Endodermal cell (in vitro differentiated cells): ENCODE measurements around the gene CAMP. TPM values are rescaled to one million over a fixed set of nuclear protein-coding genes. Genes with fewer than 3 reads are reported as not detected.
A peak's percentile ranks its signal among the peaks of the same experiment; 100 is the strongest.

ENCODE experiments used
- DNase-seq: peaks from one replicate; pipeline ENCODE4 v3.0.0-alpha.2; 2017
- H3K27ac ChIP-seq: 2 replicates; pipeline ENCODE4 v1.5.1; 2013; ENCODE audit warnings: mild to moderate bottlenecking, low read depth, low read length, moderate library complexity
- H3K27me3 ChIP-seq: 2 replicates; pipeline ENCODE4 v1.6.1; 2013; ENCODE audit warnings: mild to moderate bottlenecking, low read length, moderate library complexity; ENCODE audit not compliant: insufficient read depth, control insufficient read depth, poor library complexity, severe bottlenecking
- H3K36me3 ChIP-seq: 2 replicates; pipeline ENCODE4 v1.7.0; 2013; ENCODE audit warnings: mild to moderate bottlenecking, low read length, moderate library complexity; ENCODE audit not compliant: control insufficient read depth, insufficient read depth
- H3K4me1 ChIP-seq: one replicate; pipeline ENCODE4 v1.7.0; 2013; ENCODE audit warnings: low read length; ENCODE audit not compliant: control insufficient read depth, insufficient read depth
- H3K4me3 ChIP-seq: 2 replicates; pipeline ENCODE4 v1.5.1; 2013; ENCODE audit warnings: mild to moderate bottlenecking, low read length, moderate library complexity
- H3K9ac ChIP-seq: 2 replicates; pipeline ENCODE4 v1.6.1; 2013; ENCODE audit warnings: mild to moderate bottlenecking, low read length, moderate library complexity; ENCODE audit not compliant: poor library complexity, severe bottlenecking; ENCODE audit errors: extremely low read depth
- H3K9me3 ChIP-seq: 2 replicates; pipeline ENCODE4 v1.6.1; 2013; ENCODE audit warnings: mild to moderate bottlenecking, low read length, moderate library complexity; ENCODE audit not compliant: control insufficient read depth
- H3K27ac Mint-ChIP-seq: 2 replicates; pipeline ENCODE4 v1.8.0; 2020; ENCODE audit warnings: mixed read lengths
- H3K27me3 Mint-ChIP-seq: 2 replicates; pipeline ENCODE4 v1.8.0; 2021; ENCODE audit warnings: mild to moderate bottlenecking, mixed read lengths; ENCODE audit not compliant: insufficient read depth
- H3K36me3 Mint-ChIP-seq: 2 replicates; pipeline ENCODE4 v1.8.0; 2020; ENCODE audit warnings: low read depth, mixed read lengths
- H3K4me1 Mint-ChIP-seq: 2 replicates; pipeline ENCODE4 v1.8.0; 2020; ENCODE audit warnings: mixed read lengths
- H3K4me3 Mint-ChIP-seq: 2 replicates; pipeline ENCODE4 v1.8.0; 2020; ENCODE audit warnings: mild to moderate bottlenecking, moderate library complexity, mixed read lengths
- H3K9me3 Mint-ChIP-seq: 2 replicates; pipeline ENCODE4 v1.8.0; 2020; ENCODE audit warnings: mild to moderate bottlenecking, mixed read lengths
- CTCF ChIP-seq: fragments of 200-600 bp; sonication (generic); conservative IDR thresholded peaks from 2 replicates; pipeline ENCODE4 v1.5.0; 2021; ENCODE audit warnings: antibody characterized with exemption, mild to moderate bottlenecking
- WGBS, 2 experiments: methylation state at CpG; one replicate each; pipeline versions ENCODE4 v1.1.5 to v1.1.7; 2013; ENCODE audit warnings: missing lambda C conversion rate in 2 of 2, mixed read lengths in 1 of 2; ENCODE audit not compliant: insufficient coverage in 1 of 2, insufficient read length in 1 of 2; 5-methylcytosine and 5-hydroxymethylcytosine counted together
- total RNA-seq, 2 donors: library from RNA; stranded (reverse); fragmentation: NEBNext Ultra II Directional in 1 of 2; extraction: Animal tissue kit (Norgen Biotek cat#: 25700) in 1 of 2; gene quantifications; 2 replicates in 1 of 2; 3 replicates in 1 of 2; pipeline ENCODE4 v1.2.1, GENCODE V29; 2021

CAMP gene
- total RNA-seq, 2 donors from 2014 or later: not detected

- peaks cover 8% of the 10 kb centered on the region for H3K4me1 ChIP-seq
- peaks cover 22% of the 10 kb centered on the region for H3K9me3 ChIP-seq
- no peak overlapping the region for H3K9ac ChIP-seq
- H3K36me3 ChIP-seq: no peaks in the 10 kb centered on the region
- peak overlapping the region; percentile 56 for H3K4me3 ChIP-seq
- WGBS, 2 experiments: 93 to 94% methylated on average over 2 of the region's 2 CpGs
- no peak overlapping the region for H3K27ac ChIP-seq
- no peak for DNase-seq
- H3K9me3 Mint-ChIP-seq: peaks cover 24% of the 10 kb centered on the region
- H3K4me1 Mint-ChIP-seq: peaks cover 13% of the 10 kb centered on the region
- no peak overlapping the region for H3K4me3 Mint-ChIP-seq
- H3K27me3 ChIP-seq: no peaks in the 10 kb centered on the region
- H3K36me3 Mint-ChIP-seq: peaks cover 3% of the 10 kb centered on the region
- no peak overlapping the region for H3K27ac Mint-ChIP-seq
- H3K27me3 Mint-ChIP-seq: no peaks in the 10 kb centered on the region
- no peak for TF ChIP-seq CTCF
These were observed 10.2 kb downstream of the CAMP start for GRCh38 chr3:48233542-48233941.

GRCh38 chr3:48236531-48236930 is 13.2 kb downstream of the CAMP start:
- no peaks in the 10 kb centered on the region for H3K36me3 ChIP-seq
- TF ChIP-seq CTCF: no peak
- H3K27me3 ChIP-seq: no peaks in the 10 kb centered on the region
- H3K4me3 ChIP-seq: no peak overlapping the region
- Mint-ChIP-seq H3K4me1 (peaks cover 25% of the 10 kb centered on the region), H3K27me3 (no peaks in the 10 kb centered on the region), H3K36me3 (peaks cover 3% of the 10 kb centered on the region), H3K27ac (no peak overlapping the region), H3K9me3 (peaks cover 24% of the 10 kb centered on the region), H3K4me3 (no peak overlapping the region)
- no peak overlapping the region for H3K9ac ChIP-seq
- peaks cover 22% of the 10 kb centered on the region for H3K9me3 ChIP-seq
- no peak for DNase-seq
- 60% methylated on average over 1 of the region's 1 CpG; no CpG with 5 or more reads in 1 of the 2 experiments for WGBS, 2 experiments
- no peak overlapping the region for H3K27ac ChIP-seq
- peaks cover 8% of the 10 kb centered on the region for H3K4me1 ChIP-seq

DNA sequence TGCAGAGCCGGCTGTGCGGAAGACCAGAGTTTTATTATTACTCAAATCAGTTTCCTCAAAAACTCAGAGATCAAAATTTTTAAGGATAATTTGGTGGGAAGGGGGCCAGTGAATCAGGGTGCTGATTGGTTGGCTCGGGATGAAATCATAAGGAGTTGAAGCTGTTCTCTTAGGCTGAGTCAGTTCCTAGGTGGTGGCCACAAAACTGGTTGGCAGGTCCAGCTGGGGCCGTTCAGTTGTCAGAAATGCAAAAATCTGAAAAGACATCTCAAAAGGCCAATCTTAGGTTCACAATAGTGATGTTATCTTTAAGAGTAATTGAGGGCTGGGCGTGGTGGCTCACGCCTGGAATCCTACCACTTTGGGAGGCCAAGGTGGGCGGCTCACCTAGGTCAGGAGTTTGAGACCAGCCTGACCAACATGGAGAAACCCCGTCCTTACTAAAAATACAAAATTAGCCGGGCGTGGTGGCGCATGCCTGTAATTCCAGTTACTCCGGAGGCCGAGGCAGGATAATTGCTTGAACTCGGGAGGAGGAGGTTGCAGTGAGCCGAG is 15.3 kb downstream of the CAMP start:
- DNase-seq: no peak
- 95 to 100% methylated on average over 5 to 13 of the region's 15 CpGs for WGBS, 2 experiments
- Mint-ChIP-seq H3K27ac (no peak overlapping the region), H3K4me3 (no peak overlapping the region), H3K4me1 (peaks cover 17% of the 10 kb centered on the region), H3K36me3 (no peaks in the 10 kb centered on the region), H3K27me3 (no peaks in the 10 kb centered on the region), H3K9me3 (peaks cover 13% of the 10 kb centered on the region)
- no peak overlapping the region for H3K9ac ChIP-seq
- H3K27ac ChIP-seq: no peak overlapping the region
- H3K9me3 ChIP-seq: peaks cover 12% of the 10 kb centered on the region
- no peaks in the 10 kb centered on the region for H3K27me3 ChIP-seq
- H3K36me3 ChIP-seq: no peaks in the 10 kb centered on the region
- no peak overlapping the region for H3K4me3 ChIP-seq
- H3K4me1 ChIP-seq: peaks cover 3% of the 10 kb centered on the region
- TF ChIP-seq CTCF: no peak
